GM12801 (cell line): ENCODE data around the gene TSHZ1.

ENCODE experiments used
- CTCF ChIP-seq: IDR thresholded peaks from one replicate; pipeline ENCODE4 v1.5.1; 2011; ENCODE audit warnings: control low read depth; ENCODE audit not compliant: insufficient read length; ENCODE audit errors: extremely low read depth

Gene TSHZ1

GRCh38 chr18:75221397-75221796 is 10.8 kb downstream of the TSHZ1 start:
- no peak for TF ChIP-seq CTCF

- no peak for TF ChIP-seq CTCF
These were observed 11.3 kb downstream of the TSHZ1 start for GRCh38 chr18:75221897-75222296.

GRCh38 chr18:75222407-75222806 is 11.8 kb downstream of the TSHZ1 start:
- no peak for TF ChIP-seq CTCF

DNA sequence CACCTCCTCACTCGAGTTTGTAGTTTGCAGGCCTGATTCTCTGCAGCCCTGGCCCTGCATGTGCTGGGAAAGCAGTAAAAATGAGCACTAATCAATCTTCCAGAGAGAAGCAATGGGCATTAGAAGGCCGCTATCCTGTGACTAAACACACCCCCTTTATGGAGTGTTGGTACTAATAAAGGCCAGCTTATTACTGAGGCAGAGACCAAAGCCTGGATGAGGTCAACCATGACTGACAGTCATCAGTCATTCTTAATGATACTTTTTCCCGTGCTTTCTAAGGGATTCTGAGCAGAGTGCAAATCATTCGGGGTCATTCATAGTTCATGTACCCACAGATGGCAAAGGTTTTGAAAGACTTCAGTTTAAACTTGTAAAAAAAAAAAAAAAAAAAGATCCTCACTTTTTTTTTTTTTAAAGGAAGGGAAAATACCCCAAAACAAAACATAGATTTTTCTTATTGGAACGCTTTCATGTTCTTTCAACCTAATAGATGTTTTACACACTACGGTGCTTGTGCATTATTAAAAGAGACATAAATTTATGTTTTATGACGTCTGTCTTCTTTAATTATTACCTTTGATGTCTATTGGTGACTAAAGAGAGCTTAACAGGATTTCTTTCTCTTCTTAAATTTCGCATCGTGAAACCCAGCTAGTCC is 13.2 kb downstream of the TSHZ1 start:
- TF ChIP-seq CTCF: no peak

DNA sequence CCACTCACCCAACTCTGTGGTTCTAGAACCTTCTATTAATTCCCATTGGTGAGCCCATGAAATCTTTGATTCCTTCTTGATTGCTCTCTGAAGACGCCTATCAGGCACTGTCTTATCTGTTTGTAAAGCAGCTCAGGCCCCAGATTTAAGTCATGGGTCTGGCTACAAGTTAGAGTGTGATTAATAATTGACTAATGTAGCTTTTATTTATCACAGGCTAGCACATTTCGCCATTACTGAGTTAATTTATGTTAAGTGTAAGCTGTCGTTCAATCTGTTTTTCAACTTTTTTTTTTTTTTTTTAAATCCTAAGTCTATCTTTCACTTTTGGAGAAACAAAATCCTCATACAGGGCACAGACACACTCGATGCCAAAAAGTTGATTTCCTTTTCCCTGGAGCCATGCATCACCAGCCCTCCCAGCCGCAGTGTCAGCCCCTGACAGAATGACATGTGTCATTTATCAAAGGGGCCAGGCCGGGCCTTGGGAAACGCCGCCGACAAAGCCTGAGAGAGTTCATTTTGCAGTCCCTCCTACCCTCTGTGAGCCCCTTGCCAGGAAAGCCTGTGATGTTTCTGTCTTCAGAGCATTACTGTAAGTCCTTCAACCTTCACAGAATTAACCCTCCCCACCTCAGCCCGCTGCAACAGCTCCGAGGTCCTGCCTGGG is 15.8 kb downstream of the TSHZ1 start:
- TF ChIP-seq CTCF: no peak

DNA sequence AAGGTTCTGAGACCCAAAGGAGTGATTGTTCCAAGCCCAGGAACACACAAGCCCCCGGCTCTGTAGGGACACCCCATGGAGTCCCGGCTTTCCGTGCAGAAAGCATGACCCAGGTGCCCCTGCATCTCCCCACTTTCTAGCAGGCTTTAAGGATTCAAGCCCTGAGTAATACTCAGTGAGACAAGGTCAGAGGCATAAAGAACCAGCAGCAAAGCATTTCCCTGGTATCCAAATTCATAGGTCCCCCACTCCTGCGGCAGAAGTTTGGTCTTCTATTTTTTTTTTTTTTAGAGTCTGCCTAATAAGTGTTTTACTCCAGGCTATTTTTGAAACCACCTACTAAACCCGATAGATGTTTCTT is 16.3 kb downstream of the TSHZ1 start:
- TF ChIP-seq CTCF: no peak

- TF ChIP-seq CTCF: no peak
These were observed 17.1 kb downstream of the TSHZ1 start for GRCh38 chr18:75227535-75228296.
